ENCODE data around the gene SEC16A. TPM values are rescaled to one million over a fixed set of nuclear protein-coding genes. Genes with fewer than 3 reads are reported as not detected.

SEC16A gene
- total and polyA plus RNA-seq, 2 donors from 2014 or later, result 37.0 to 67.1 TPM

- FAIRE-seq (no peak), DNase-seq (no peak)
- H3K27ac ChIP-seq (ENCODE audit: low read depth in 2 of 2, low read length in 2 of 2), result no peak overlapping the region
- TF ChIP-seq CTCF (IDR thresholded peaks at IDR 0.05; ENCODE audit: borderline replicate concordance, extremely low read depth, insufficient read depth), result no peak
- H3K4me3 ChIP-seq (ENCODE audit: low read length in 3 of 3), result no peak overlapping the region
- intact Hi-C loops (cut with DNase I), result no loop called here
- no peak overlapping the region for H3K9ac ChIP-seq (ENCODE audit: low read length in 3 of 3)
- no peaks in the 10 kb centered on the region for H3K4me1 ChIP-seq (ENCODE audit: control insufficient read depth in 2 of 3, insufficient read depth in 2 of 3, low read depth in 1 of 3, low read length in 3 of 3)
- H3K27me3 ChIP-seq (ENCODE audit: control insufficient read depth, insufficient read depth, low read length), result no peaks in the 10 kb centered on the region
- no peaks in the 10 kb centered on the region for H3K9me3 ChIP-seq (ENCODE audit: control insufficient read depth in 2 of 3, insufficient read depth in 1 of 3, low read length in 3 of 3)
- H3K36me3 ChIP-seq (ENCODE audit: control insufficient read depth in 2 of 3, insufficient read depth in 3 of 3, low read length in 3 of 3), result peaks cover 5 to 65% (median 33%) of the 10 kb centered on the region in 3 donors
Measured at GRCh38 chr9:136448655-136449054, 34.2 kb downstream of the SEC16A start.

GRCh38 chr9:136447173-136447778 lies 35.6 kb downstream of the SEC16A start:
- Histone ChIP-seq H3K36me3 (ENCODE audit: control insufficient read depth in 2 of 3, insufficient read depth in 3 of 3, low read length in 3 of 3) (peaks cover 2 to 59% (median 37%) of the 10 kb centered on the region in 3 donors), H3K4me1 (ENCODE audit: control insufficient read depth in 2 of 3, insufficient read depth in 2 of 3, low read depth in 1 of 3, low read length in 3 of 3) (no peaks in the 10 kb centered on the region), H3K27ac (ENCODE audit: low read depth in 2 of 2, low read length in 2 of 2) (no peak overlapping the region), H3K27me3 (ENCODE audit: control insufficient read depth, insufficient read depth, low read length) (no peaks in the 10 kb centered on the region), H3K9me3 (ENCODE audit: control insufficient read depth in 2 of 3, insufficient read depth in 1 of 3, low read length in 3 of 3) (no peaks in the 10 kb centered on the region), H3K4me3 (ENCODE audit: low read length in 3 of 3) (no peak overlapping the region), H3K9ac (ENCODE audit: low read length in 3 of 3) (no peak overlapping the region)
- DNase-seq (no peak), FAIRE-seq (no peak)
- TF ChIP-seq CTCF (IDR thresholded peaks at IDR 0.05; ENCODE audit: borderline replicate concordance, extremely low read depth, insufficient read depth), result no peak
- intact Hi-C loops (cut with DNase I), result no loop called here

- Histone ChIP-seq H3K4me3 (ENCODE audit: low read length in 3 of 3) (no peak overlapping the region), H3K27ac (ENCODE audit: low read depth in 2 of 2, low read length in 2 of 2) (no peak overlapping the region), H3K36me3 (ENCODE audit: control insufficient read depth in 2 of 3, insufficient read depth in 3 of 3, low read length in 3 of 3) (peaks cover 2 to 53% (median 43%) of the 10 kb centered on the region in 3 donors), H3K9ac (ENCODE audit: low read length in 3 of 3) (no peak overlapping the region), H3K4me1 (ENCODE audit: control insufficient read depth in 2 of 3, insufficient read depth in 2 of 3, low read depth in 1 of 3, low read length in 3 of 3) (no peaks in the 10 kb centered on the region), H3K9me3 (ENCODE audit: control insufficient read depth in 2 of 3, insufficient read depth in 1 of 3, low read length in 3 of 3) (no peaks in the 10 kb centered on the region), H3K27me3 (ENCODE audit: control insufficient read depth, insufficient read depth, low read length) (no peaks in the 10 kb centered on the region)
- intact Hi-C loops (cut with DNase I), result no loop called here
- DNase-seq (no peak), FAIRE-seq (no peak)
- TF ChIP-seq CTCF (IDR thresholded peaks at IDR 0.05; ENCODE audit: borderline replicate concordance, extremely low read depth, insufficient read depth), result no peak
Measured at GRCh38 chr9:136445799-136446198, 37.0 kb downstream of the SEC16A start.

GRCh38 chr9:136444102-136444501 lies 38.7 kb downstream of the SEC16A start:
- no peak overlapping the region for H3K27ac ChIP-seq (ENCODE audit: low read depth in 2 of 2, low read length in 2 of 2)
- H3K27me3 ChIP-seq (ENCODE audit: control insufficient read depth, insufficient read depth, low read length), result no peaks in the 10 kb centered on the region
- peaks cover 2 to 40% (median 37%) of the 10 kb centered on the region in 3 donors for H3K36me3 ChIP-seq (ENCODE audit: control insufficient read depth in 2 of 3, insufficient read depth in 3 of 3, low read length in 3 of 3)
- no peak overlapping the region for H3K9ac ChIP-seq (ENCODE audit: low read length in 3 of 3)
- peaks cover 0 to 4% (median 4%) of the 10 kb centered on the region in 3 donors for H3K4me1 ChIP-seq (ENCODE audit: control insufficient read depth in 2 of 3, insufficient read depth in 2 of 3, low read depth in 1 of 3, low read length in 3 of 3)
- no peak for TF ChIP-seq CTCF (IDR thresholded peaks at IDR 0.05; ENCODE audit: borderline replicate concordance, extremely low read depth, insufficient read depth)
- no peak overlapping the region for H3K4me3 ChIP-seq (ENCODE audit: low read length in 3 of 3)
- DNase-seq (no peak), FAIRE-seq (no peak)
- no peaks in the 10 kb centered on the region for H3K9me3 ChIP-seq (ENCODE audit: control insufficient read depth in 2 of 3, insufficient read depth in 1 of 3, low read length in 3 of 3)
- intact Hi-C loops (cut with DNase I), result no loop called here
